ENCODE measurements around the gene MFN1.

The MFN1 gene

GRCh38 chr3:179428876-179429548 lies 81.5 kb downstream of the MFN1 start:
- DNase-seq (ENCODE audit: low read depth in 2 of 3, low spot score in 2 of 3): no peak

GRCh38 chr3:179430277-179430870 lies 82.9 kb downstream of the MFN1 start:
- DNase-seq (ENCODE audit: low read depth in 2 of 3, low spot score in 2 of 3): no peak

GRCh38 chr3:179432021-179432420 lies 84.5 kb downstream of the MFN1 start:
- no peak for DNase-seq (ENCODE audit: low read depth in 2 of 3, low spot score in 2 of 3)

GRCh38 chr3:179432451-179432850 lies 84.9 kb downstream of the MFN1 start:
- DNase-seq (ENCODE audit: low read depth in 2 of 3, low spot score in 2 of 3): no peak

GRCh38 chr3:179436517-179436916 lies 89.0 kb downstream of the MFN1 start:
- DNase-seq (ENCODE audit: low read depth in 2 of 3, low spot score in 2 of 3): no peak

GRCh38 chr3:179438841-179439240 lies 91.3 kb downstream of the MFN1 start:
- no peak for DNase-seq (ENCODE audit: low read depth in 2 of 3, low spot score in 2 of 3)
